ENCODE results near the gene SLC9A8. TPM values are rescaled to one million over a fixed set of nuclear protein-coding genes. Genes with fewer than 3 reads are reported as not detected.

The SLC9A8 gene
- total RNA-seq, 2 experiments from 2014 or later: 22.0 to 30.3 TPM

- H3K27ac ChIP-seq (ENCODE audit: low read depth, low read length, poor library complexity, severe bottlenecking): no peak overlapping the region
- H3K4me1 ChIP-seq (ENCODE audit: insufficient read depth, low read length, poor library complexity, severe bottlenecking): peaks cover 26% of the 10 kb centered on the region
- intact Hi-C loops (cut with micrococcal nuclease; ENCODE audit: unreplicated experiment): no loop called here
- H3K9me2 ChIP-seq (ENCODE audit: insufficient read depth, low read length): no peaks in the 10 kb centered on the region
- no peak for DNase-seq (ENCODE audit: low spot score)
- no peak overlapping the region for H2AFZ ChIP-seq (ENCODE audit: low read length)
- H3K9me3 ChIP-seq (ENCODE audit: low read length): no peaks in the 10 kb centered on the region
- no peaks in the 10 kb centered on the region for H4K20me1 ChIP-seq (ENCODE audit: insufficient read depth, low read length)
- H3K79me2 ChIP-seq (ENCODE audit: insufficient read depth, low read depth, low read length): no peaks in the 10 kb centered on the region
- CTCF ChIA-PET (ENCODE audit: unreplicated experiment): no interaction called here
- H3K4me2 ChIP-seq (ENCODE audit: low read length): no peak overlapping the region
- H3K36me3 ChIP-seq (ENCODE audit: insufficient read depth, low read length): no peaks in the 10 kb centered on the region
- POLR2A ChIA-PET: interaction anchor here (0.6 to 1.5 kb wide), 5 partner anchors 10 to 1566 kb away, joined by 3 to 7 read pairs (median 4); no protein-coding TSS in a partner anchor
- TF ChIP-seq CTCF (conservative IDR thresholded peaks at IDR 0.05; ENCODE audit: low read length): no peak
- no peak overlapping the region for H3K4me3 ChIP-seq (ENCODE audit: low read depth, low read length, poor library complexity, severe bottlenecking)
- no TSS peak for BruUV-seq (replicated peaks)
These were observed 25.0 kb upstream of the SLC9A8 start for GRCh38 chr20:49787371-49788357.

GRCh38 chr20:49790077-49790798 is 22.4 kb upstream of the SLC9A8 start:
- peaks cover 33% of the 10 kb centered on the region for H3K4me1 ChIP-seq (ENCODE audit: insufficient read depth, low read length, poor library complexity, severe bottlenecking)
- no peaks in the 10 kb centered on the region for H3K9me2 ChIP-seq (ENCODE audit: insufficient read depth, low read length)
- DNase-seq (ENCODE audit: low spot score): no peak
- no peak overlapping the region for H2AFZ ChIP-seq (ENCODE audit: low read length)
- H4K20me1 ChIP-seq (ENCODE audit: insufficient read depth, low read length): no peaks in the 10 kb centered on the region
- no peaks in the 10 kb centered on the region for H3K79me2 ChIP-seq (ENCODE audit: insufficient read depth, low read depth, low read length)
- ChIA-PET CTCF (ENCODE audit: unreplicated experiment) (no interaction called here), POLR2A (interaction anchor here (0.6 kb wide), 1 partner anchor 20 kb away, joined by 5 read pairs; no protein-coding TSS in a partner anchor)
- no peaks in the 10 kb centered on the region for H3K36me3 ChIP-seq (ENCODE audit: insufficient read depth, low read length)
- no peaks in the 10 kb centered on the region for H3K9me3 ChIP-seq (ENCODE audit: low read length)
- H3K27ac ChIP-seq (ENCODE audit: low read depth, low read length, poor library complexity, severe bottlenecking): no peak overlapping the region
- H3K4me3 ChIP-seq (ENCODE audit: low read depth, low read length, poor library complexity, severe bottlenecking): no peak overlapping the region
- BruUV-seq (replicated peaks): no TSS peak
- intact Hi-C loops (cut with micrococcal nuclease; ENCODE audit: unreplicated experiment): no loop called here
- TF ChIP-seq CTCF (conservative IDR thresholded peaks at IDR 0.05; ENCODE audit: low read length) (no peak), EZH2phosphoT487 (IDR thresholded peaks at IDR 0.05; ENCODE audit: borderline replicate concordance, low read depth, low read length) (no peak)
- no peak overlapping the region for H3K4me2 ChIP-seq (ENCODE audit: low read length)

Data from OCI-LY7 (cell line).